Pancreas (tissue), 10 donors: Measurements from ENCODE around the gene ITSN1. TPM values are rescaled to one million over a fixed set of nuclear protein-coding genes. Genes with fewer than 3 reads are reported as not detected.

Experiments used
- ATAC-seq, 4 donors: fragments of 200-7000 bp; cut with Tn5 transposase; one replicate each; pipeline versions ENCODE4 v1.8.0 to v1.9.1; 2020; ENCODE audit warnings: mild to moderate bottlenecking in 4 of 4, moderate library complexity in 4 of 4
- DNase-seq, 6 donors: peaks; one replicate each; pipeline ENCODE4 v3.0.0-alpha.2; 2020
- FAIRE-seq: peaks from 2 replicates; lab custom pipeline; 2012; peaks lifted over from hg19 to GRCh38; lab: Jason Lieb, UNC
- H3K27ac ChIP-seq, 4 donors: fragments of 200-600 bp; sonication (generic); 1 replicate in 3 of 4; 2 replicates in 1 of 4; pipeline versions ENCODE4 v1.5.0 to v1.8.0; 2020
- H3K27me3 ChIP-seq, 4 donors: fragments of 200-600 bp; one replicate each; pipeline ENCODE4 v1.8.0; 2021
- H3K36me3 ChIP-seq, 3 donors: fragments of 200-600 bp; sonication (generic) in 1 of 3; one replicate each; pipeline versions ENCODE4 v1.5.0 to v1.8.0; 2020 to 2021
- H3K4me1 ChIP-seq, 3 donors: fragments of 200-600 bp; one replicate each; pipeline ENCODE4 v1.8.0; 2021
- H3K4me3 ChIP-seq, 4 donors: fragments of 200-600 bp; sonication (generic) in 2 of 4; one replicate each; pipeline versions ENCODE4 v1.5.0 to v1.8.0; 2020 to 2021
- H3K9me3 ChIP-seq, 4 donors: fragments of 200-600 bp; one replicate each; pipeline ENCODE4 v1.8.0; 2021
- WGBS, 2 donors: extraction: QIAGEN DNeasy Blood & Tissue Kit; methylation state at CpG; one replicate each; pipeline ENCODE4 v1.1.7; 2013; 5-methylcytosine and 5-hydroxymethylcytosine counted together
- intact Hi-C, 3 donors: fragments of 100-400 bp; cut with DNase I; formaldehyde crosslinking; loops; one replicate each; pipeline versions ENCODE4 v1.11.1 to v1.14.2; 2022
- polyA plus RNA-seq, 2 donors: library from polyadenylated mRNA; stranded (reverse); fragments of 200-250 nt; gene quantifications; one replicate each; pipeline ENCODE4 v1.2.3, GENCODE V29; 2013
- total RNA-seq, 6 donors: library from RNA; stranded (reverse); fragmentation: NEBNext Ultra II Directional in 4 of 6; extraction: Animal tissue kit (Norgen Biotek cat#: 25700) in 4 of 6; gene quantifications; one replicate each; pipeline versions ENCODE4 v1.2.1 to v1.2.4, GENCODE V29; 2021 to 2023
- TF ChIP-seq, protein P1 (sequence below), 4 donors: fragments of 200-600 bp; sonication (generic) in 3 of 4; IDR thresholded peaks; one replicate each; pipeline versions ENCODE4 v1.5.0 to v1.8.0; 2021; ENCODE audit warnings: antibody characterized with exemption in 4 of 4
- donor health status: healthy with polysubstance abuse.
- donor health status: DM: no; HTN: no; CAD: no; lungs with moderate emphysema.
- donor health status: DM: no; HTN: no; CAD: no.
- donor health status: control.
- donor health status: control.
- donor health status: Bipolar disorder and iron deficiency.
- donor health status: DM: yes; HTN: yes; CAD: no.
- donor health status: DM: no; HTN: no; CAD: no.
- donor health status: DM: no; HTN: no; CAD: no.
- donor health status: DM: yes; HTN: yes; CAD: no.

ITSN1 gene
- total and polyA plus RNA-seq, 8 donors, result 3.5 to 19.4 (median 6.0) TPM

DNA sequence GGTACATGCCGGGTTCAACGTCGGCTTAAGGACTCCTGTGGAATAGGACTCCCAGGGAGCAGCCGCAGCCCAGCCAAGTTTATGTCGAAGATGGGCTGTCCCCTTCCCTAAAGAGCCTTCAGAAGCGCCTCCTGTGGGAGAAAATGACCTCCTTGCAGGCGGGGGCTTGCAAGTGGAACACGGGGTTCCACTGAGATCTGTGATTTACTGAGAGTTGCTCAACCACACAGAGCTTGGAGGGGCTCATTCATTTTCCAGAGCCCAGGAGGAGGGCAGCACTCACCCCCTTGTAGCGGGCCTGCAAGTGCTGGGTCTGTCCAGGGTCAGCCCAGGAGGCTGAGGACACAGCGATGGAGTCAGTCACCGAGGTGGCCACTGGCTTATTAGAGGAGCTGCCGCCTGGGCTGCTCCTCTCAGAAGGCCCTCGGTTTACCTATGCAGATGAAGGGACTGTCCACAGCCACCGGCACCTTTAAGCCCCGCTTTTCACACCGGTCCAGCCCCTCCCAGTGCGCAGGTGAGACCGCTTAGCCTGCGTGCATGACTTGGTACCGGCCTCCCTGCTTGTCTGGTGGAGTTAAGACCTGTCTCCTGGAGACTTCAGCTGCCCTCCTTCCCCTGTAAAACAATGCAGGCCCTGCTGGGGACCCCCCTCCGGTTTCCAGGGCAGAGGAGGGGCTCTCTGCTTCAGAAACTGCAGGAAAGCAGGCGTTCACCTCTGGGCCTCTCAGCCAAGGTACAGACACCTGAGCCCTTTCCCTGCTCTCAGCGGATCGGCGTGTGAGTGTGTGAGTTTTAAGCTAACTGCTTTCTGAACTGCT is 215.8 kb downstream of the ITSN1 start:
- Histone ChIP-seq H3K27ac (no peak overlapping the region), H3K4me1 (no peaks in the 10 kb centered on the region), H3K4me3 (no peak overlapping the region), H3K9me3 (no peaks in the 10 kb centered on the region), H3K27me3 (no peaks in the 10 kb centered on the region), H3K36me3 (no peaks in the 10 kb centered on the region)
- intact Hi-C loops, result no loop called here
- no peak for FAIRE-seq
- no peak for DNase-seq
- TF ChIP-seq, protein P1, sequence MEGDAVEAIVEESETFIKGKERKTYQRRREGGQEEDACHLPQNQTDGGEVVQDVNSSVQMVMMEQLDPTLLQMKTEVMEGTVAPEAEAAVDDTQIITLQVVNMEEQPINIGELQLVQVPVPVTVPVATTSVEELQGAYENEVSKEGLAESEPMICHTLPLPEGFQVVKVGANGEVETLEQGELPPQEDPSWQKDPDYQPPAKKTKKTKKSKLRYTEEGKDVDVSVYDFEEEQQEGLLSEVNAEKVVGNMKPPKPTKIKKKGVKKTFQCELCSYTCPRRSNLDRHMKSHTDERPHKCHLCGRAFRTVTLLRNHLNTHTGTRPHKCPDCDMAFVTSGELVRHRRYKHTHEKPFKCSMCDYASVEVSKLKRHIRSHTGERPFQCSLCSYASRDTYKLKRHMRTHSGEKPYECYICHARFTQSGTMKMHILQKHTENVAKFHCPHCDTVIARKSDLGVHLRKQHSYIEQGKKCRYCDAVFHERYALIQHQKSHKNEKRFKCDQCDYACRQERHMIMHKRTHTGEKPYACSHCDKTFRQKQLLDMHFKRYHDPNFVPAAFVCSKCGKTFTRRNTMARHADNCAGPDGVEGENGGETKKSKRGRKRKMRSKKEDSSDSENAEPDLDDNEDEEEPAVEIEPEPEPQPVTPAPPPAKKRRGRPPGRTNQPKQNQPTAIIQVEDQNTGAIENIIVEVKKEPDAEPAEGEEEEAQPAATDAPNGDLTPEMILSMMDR (IDR thresholded peaks at IDR 0.05), result no peak
- WGBS, 2 donors, result 57 to 65% methylated on average over 25 of the region's 25 CpGs
- ATAC-seq, result no peak

DNA sequence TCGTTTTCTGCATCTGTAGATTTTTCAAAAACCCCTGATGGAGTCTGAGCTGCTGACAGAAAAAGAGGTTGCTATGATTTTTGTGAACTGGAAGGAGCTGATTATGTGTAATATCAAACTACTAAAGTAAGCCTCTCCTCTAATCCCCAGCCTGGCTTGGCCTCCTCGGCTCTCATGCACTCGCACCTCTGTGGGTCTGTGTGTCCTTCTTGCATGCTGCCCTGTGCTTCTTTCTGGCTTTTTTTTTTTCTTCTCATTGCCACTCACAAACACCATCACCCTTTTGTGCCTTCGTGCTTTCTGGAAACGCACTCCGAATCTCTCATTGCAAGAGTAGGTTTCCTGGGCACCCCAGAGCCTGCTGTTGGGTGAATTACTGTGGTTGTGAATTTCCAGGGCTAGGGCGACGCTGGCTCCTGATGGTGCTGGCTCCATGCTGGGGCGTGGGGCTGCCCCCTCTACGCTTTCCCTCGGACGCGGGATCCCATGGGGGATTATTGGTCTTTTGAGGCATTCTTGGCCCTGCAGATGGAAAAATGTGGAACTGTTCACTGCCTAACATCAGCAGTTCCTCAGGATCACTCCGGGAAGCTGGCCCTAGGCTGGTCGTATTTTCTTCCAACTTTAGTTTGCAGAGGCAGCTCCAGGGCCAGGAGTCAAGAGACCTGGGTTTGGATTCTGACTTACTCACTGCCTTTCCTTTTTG is 216.5 kb downstream of the ITSN1 start:
- FAIRE-seq, result no peak
- intact Hi-C loops, result no loop called here
- H3K9me3 ChIP-seq, result no peaks in the 10 kb centered on the region
- ATAC-seq, result peak in 1 of 4 donors; percentile 29
- no peak for DNase-seq
- H3K27ac ChIP-seq, result no peak overlapping the region
- WGBS, 2 donors, result 57 to 75% methylated on average over 15 of the region's 15 CpGs
- no peaks in the 10 kb centered on the region for H3K36me3 ChIP-seq
- H3K4me3 ChIP-seq, result no peak overlapping the region
- H3K4me1 ChIP-seq, result no peaks in the 10 kb centered on the region
- TF ChIP-seq, protein P1 (IDR thresholded peaks at IDR 0.05), result no peak
- H3K27me3 ChIP-seq, result no peaks in the 10 kb centered on the region

DNA sequence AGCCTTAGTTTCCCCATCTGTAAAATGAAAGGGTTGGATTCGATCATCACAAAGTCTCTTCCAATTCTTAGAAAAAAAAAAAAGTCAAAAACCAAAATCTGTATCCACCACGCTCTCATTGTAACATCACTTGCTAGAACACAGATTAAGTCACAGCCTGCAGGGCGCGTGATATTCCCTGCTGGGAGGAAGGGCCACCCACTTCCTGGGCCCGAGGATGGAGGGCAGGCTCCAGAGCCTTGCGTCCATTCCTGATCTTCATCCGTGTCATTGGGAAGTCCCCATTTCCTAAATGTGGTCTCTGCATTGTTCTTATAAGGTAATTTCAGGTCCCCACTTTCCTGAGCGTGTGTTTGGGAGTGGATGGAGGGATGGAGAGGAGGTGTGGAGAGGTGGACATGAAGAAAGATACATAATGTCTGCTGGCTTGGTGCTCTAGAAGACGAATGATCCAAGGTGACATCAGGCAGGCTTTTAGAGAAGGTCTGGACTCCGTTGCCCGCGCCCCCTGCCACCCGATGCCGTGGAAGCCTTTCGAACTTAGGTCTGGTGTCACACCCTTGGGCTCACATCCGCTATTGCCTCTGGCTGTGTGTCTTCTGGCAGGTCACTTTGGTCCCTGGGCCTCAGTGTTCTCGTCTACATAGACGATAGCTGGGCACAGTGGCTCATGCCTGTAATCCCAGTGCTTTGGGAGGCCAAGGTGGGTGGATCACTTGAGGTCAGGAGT is 217.2 kb downstream of the ITSN1 start:
- Histone ChIP-seq H3K36me3 (no peaks in the 10 kb centered on the region), H3K9me3 (no peaks in the 10 kb centered on the region), H3K27me3 (no peaks in the 10 kb centered on the region), H3K4me3 (no peak overlapping the region), H3K4me1 (no peaks in the 10 kb centered on the region), H3K27ac (no peak overlapping the region)
- intact Hi-C loops, result no loop called here
- TF ChIP-seq, protein P1 (IDR thresholded peaks at IDR 0.05), result no peak
- FAIRE-seq (no peak), DNase-seq (no peak), ATAC-seq (no peak)
- 77 to 88% methylated on average over 18 of the region's 18 CpGs for WGBS, 2 donors

DNA sequence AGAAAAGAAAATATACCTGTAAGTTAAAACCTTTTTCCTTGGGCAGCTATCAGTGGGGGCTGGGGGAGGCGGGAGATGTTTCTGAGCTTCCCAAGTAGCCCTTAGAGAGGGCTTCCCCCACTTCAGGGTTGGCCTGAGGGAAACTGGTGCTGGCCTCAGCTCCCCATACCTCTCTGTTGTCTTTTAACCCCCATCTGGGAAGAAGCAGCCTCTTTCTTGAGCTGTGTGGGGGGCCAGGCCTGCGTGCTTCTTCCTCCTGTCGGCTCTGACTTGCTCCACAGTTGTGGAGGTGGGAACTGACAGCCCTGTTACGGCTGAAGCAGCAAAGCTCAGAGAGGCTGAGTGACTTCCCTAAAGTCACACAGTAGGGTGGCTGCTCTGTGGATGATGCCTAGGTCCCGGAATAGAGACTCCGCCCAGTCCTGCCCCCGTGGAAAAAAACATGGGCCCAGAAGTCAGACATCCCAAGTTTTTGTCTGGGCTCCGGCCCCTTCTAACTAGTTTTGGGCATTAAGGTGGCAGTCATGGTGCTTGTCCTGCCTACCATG is 218.1 kb downstream of the ITSN1 start:
- Histone ChIP-seq H3K9me3 (no peaks in the 10 kb centered on the region), H3K4me3 (no peak overlapping the region), H3K36me3 (no peaks in the 10 kb centered on the region), H3K27ac (no peak overlapping the region), H3K4me1 (no peaks in the 10 kb centered on the region), H3K27me3 (no peaks in the 10 kb centered on the region)
- WGBS, 2 donors, result 86 to 90% methylated on average over 8 of the region's 8 CpGs
- no peak for FAIRE-seq
- ATAC-seq, result no peak
- no peak for DNase-seq
- intact Hi-C loops, result no loop called here
- TF ChIP-seq, protein P1 (IDR thresholded peaks at IDR 0.05), result no peak
